H1 (cell line): Measurements from ENCODE around the gene SIK3. TPM values are rescaled to one million over a fixed set of nuclear protein-coding genes. Genes with fewer than 3 reads are reported as not detected.

ENCODE experiments used
- CTCF ChIA-PET: fragments of 300-600 bp; sonication (Branson Sonifier 250); formaldehyde crosslinking; loops from one replicate; lab custom pipeline; 2021; ENCODE audit not compliant: partially characterized antibody; lab: Charles Lee
- POLR2A ChIA-PET: fragments of 300-600 bp; sonication (Branson Sonifier 250); formaldehyde crosslinking; loops from one replicate; lab custom pipeline; 2021; ENCODE audit warnings: inconsistent platforms; ENCODE audit not compliant: partially characterized antibody; lab: Charles Lee
- DNase-seq, 2 experiments: peaks; one replicate each; pipeline versions ENCODE4 v3.0.0 to v3.0.0-alpha.2; 2010 to 2022; ENCODE audit warnings: low spot score in 2 of 2, low read depth in 1 of 2, mixed read lengths in 1 of 2
- FAIRE-seq: peaks from 2 replicates; lab custom pipeline; 2011; peaks lifted over from hg19 to GRCh38; lab: Jason Lieb, UNC
- H2AFZ ChIP-seq: 2 replicates; pipeline ENCODE4 v1.8.1; 2012; ENCODE audit warnings: low read length, inconsistent platforms
- H2AK5ac ChIP-seq: 2 replicates; pipeline ENCODE4 v1.6.1; 2013; ENCODE audit warnings: low read depth, low read length
- H2BK120ac ChIP-seq: replicated peaks from 2 replicates; pipeline ENCODE3; 2013; ENCODE audit warnings: low read depth, low read length, inconsistent platforms
- H2BK12ac ChIP-seq: 2 replicates; pipeline ENCODE4 v1.6.1; 2013; ENCODE audit warnings: low read depth, low read length
- H2BK15ac ChIP-seq: 2 replicates; pipeline ENCODE4 v1.6.1; 2013; ENCODE audit warnings: low read length
- H2BK20ac ChIP-seq: 2 replicates; pipeline ENCODE4 v1.6.1; 2013; ENCODE audit warnings: low read length
- H2BK5ac ChIP-seq: 2 replicates; pipeline ENCODE4 v1.6.1; 2013; ENCODE audit warnings: low read depth, low read length
- H3K14ac ChIP-seq: 2 replicates; pipeline ENCODE4 v1.6.1; 2013; ENCODE audit warnings: inconsistent platforms; ENCODE audit not compliant: insufficient read length
- H3K18ac ChIP-seq: 2 replicates; pipeline ENCODE4 v1.6.1; 2013; ENCODE audit warnings: low read length; ENCODE audit errors: extremely low read depth
- H3K23ac ChIP-seq: 2 replicates; pipeline ENCODE4 v1.6.1; 2013; ENCODE audit warnings: inconsistent platforms; ENCODE audit not compliant: insufficient read length
- H3K23me2 ChIP-seq: 2 replicates; pipeline ENCODE4 v1.6.1; 2013; ENCODE audit warnings: low read depth, low read length
- H3K27ac ChIP-seq: 2 replicates; pipeline ENCODE4 v1.6.1; 2011; ENCODE audit warnings: low read depth, low read length, inconsistent platforms
- H3K27me3 ChIP-seq, 4 experiments: replicated peaks in 1 of 4; 1 replicate in 1 of 4; 2 replicates in 3 of 4; pipeline versions ENCODE4 v1.6.1 to v1.8.1; 2011 to 2013; ENCODE audit warnings: low read length in 3 of 4, mild to moderate bottlenecking in 3 of 4, inconsistent platforms in 2 of 4, mixed read lengths in 2 of 4, moderate library complexity in 1 of 4; ENCODE audit not compliant: control insufficient read depth in 3 of 4, insufficient read depth in 3 of 4; ENCODE audit errors: extremely low read depth in 1 of 4
- H3K36me3 ChIP-seq, 4 experiments: 2 replicates each; pipeline versions ENCODE4 v1.6.1 to v1.8.1; 2011 to 2013; ENCODE audit warnings: mild to moderate bottlenecking in 4 of 4, low read length in 3 of 4, moderate library complexity in 2 of 4, control low read depth in 1 of 4, inconsistent platforms in 1 of 4; ENCODE audit not compliant: insufficient read depth in 4 of 4, control insufficient read depth in 2 of 4
- H3K4ac ChIP-seq: replicated peaks from 2 replicates; pipeline ENCODE3; 2013; ENCODE audit warnings: low read length, low read depth, mixed read lengths, inconsistent platforms; ENCODE audit not compliant: insufficient read length
- H3K4me1 ChIP-seq, 4 experiments: replicated peaks in 1 of 4; 1 replicate in 1 of 4; 2 replicates in 3 of 4; pipeline versions ENCODE4 v1.6.1 to v1.8.1; 2011 to 2013; ENCODE audit warnings: low read length in 3 of 4, inconsistent platforms in 2 of 4, mixed read lengths in 1 of 4; ENCODE audit not compliant: insufficient read depth in 4 of 4, control insufficient read depth in 3 of 4
- H3K4me2 ChIP-seq, 2 experiments: 2 replicates each; pipeline versions ENCODE4 v1.6.1 to v1.8.1; 2011 to 2013; ENCODE audit warnings: low read depth in 2 of 2, low read length in 2 of 2, control low read depth in 1 of 2, inconsistent platforms in 1 of 2, mild to moderate bottlenecking in 1 of 2; ENCODE audit not compliant: insufficient read depth in 1 of 2
- H3K4me3 ChIP-seq, 4 experiments: fragments of 200-600, 300-600 bp in 1 of 4; sonication (generic), shearing (Covaris generic), sonication (Bioruptor Twin) in 1 of 4; 2 replicates each; pipeline versions ENCODE4 v1.5.1 to v1.8.1; 2011 to 2016; ENCODE audit warnings: low read length in 4 of 4, low read depth in 3 of 4, control low read depth in 2 of 4, inconsistent platforms in 2 of 4, mild to moderate bottlenecking in 2 of 4, mixed read lengths in 1 of 4, moderate library complexity in 1 of 4; ENCODE audit not compliant: insufficient read depth in 2 of 4; ENCODE audit errors: extremely low read depth in 1 of 4
- H3K56ac ChIP-seq: replicated peaks from 2 replicates; pipeline ENCODE3; 2013; ENCODE audit warnings: low read depth, mild to moderate bottlenecking, mixed read lengths, low read length, inconsistent platforms; ENCODE audit not compliant: insufficient read length
- H3K79me1 ChIP-seq: 2 replicates; pipeline ENCODE4 v1.6.1; 2013; ENCODE audit warnings: low read depth, low read length, control low read depth
- H3K79me2 ChIP-seq, 2 experiments: 2 replicates each; pipeline versions ENCODE4 v1.6.1 to v1.8.1; 2012 to 2013; ENCODE audit warnings: low read length in 2 of 2, mild to moderate bottlenecking in 2 of 2, inconsistent platforms in 1 of 2; ENCODE audit not compliant: insufficient read depth in 2 of 2, control insufficient read depth in 1 of 2
- H3K9ac ChIP-seq, 4 experiments: replicated peaks in 1 of 4; 1 replicate in 1 of 4; 2 replicates in 3 of 4; pipeline versions ENCODE4 v1.6.1 to v1.8.1; 2011 to 2013; ENCODE audit warnings: low read depth in 3 of 4, low read length in 3 of 4, control low read depth in 2 of 4, mild to moderate bottlenecking in 2 of 4, moderate library complexity in 2 of 4, inconsistent platforms in 1 of 4; ENCODE audit errors: extremely low read depth in 1 of 4
- H3K9me3 ChIP-seq, 2 experiments: 2 replicates each; pipeline versions ENCODE4 v1.6.1 to v1.8.1; 2012 to 2013; ENCODE audit warnings: mild to moderate bottlenecking in 2 of 2, moderate library complexity in 2 of 2, control low read depth in 1 of 2, inconsistent platforms in 1 of 2, low read depth in 1 of 2, low read length in 1 of 2, mixed read lengths in 1 of 2; ENCODE audit not compliant: insufficient read depth in 2 of 2
- H4K20me1 ChIP-seq, 2 experiments: replicated peaks in 1 of 2; 2 replicates each; pipeline versions ENCODE3 to v1.8.1; 2011 to 2013; ENCODE audit warnings: inconsistent platforms in 2 of 2, low read length in 2 of 2, mild to moderate bottlenecking in 1 of 2; ENCODE audit not compliant: insufficient read depth in 2 of 2, control insufficient read depth in 1 of 2
- H4K5ac ChIP-seq: 2 replicates; pipeline ENCODE4 v1.6.1; 2013; ENCODE audit warnings: low read length, low read depth, mixed read lengths, inconsistent platforms; ENCODE audit not compliant: insufficient read length
- H4K8ac ChIP-seq: 2 replicates; pipeline ENCODE4 v1.8.0; 2013; ENCODE audit warnings: mild to moderate bottlenecking, moderate library complexity, low read length, inconsistent platforms; ENCODE audit not compliant: insufficient read depth; ENCODE audit errors: extremely low read depth
- H4K91ac ChIP-seq: replicated peaks from 2 replicates; pipeline ENCODE3; 2013; ENCODE audit warnings: low read length, mixed read lengths, inconsistent platforms; ENCODE audit not compliant: insufficient read length
- BCL11A ChIP-seq, 2 experiments: IDR thresholded peaks; one replicate each; pipeline ENCODE4 v1.6.1; 2011; ENCODE audit warnings: low read depth in 2 of 2, low read length in 2 of 2, mild to moderate bottlenecking in 2 of 2
- CHD2 ChIP-seq: IDR thresholded peaks from 2 replicates; pipeline ENCODE4 v1.6.1; 2012; ENCODE audit warnings: low read length, improper control_type of control experiment
- JUND ChIP-seq: IDR thresholded peaks from 2 replicates; pipeline ENCODE4 v1.6.1; 2011; ENCODE audit warnings: mild to moderate bottlenecking, improper control_type of control experiment, low read length
- RAD21 ChIP-seq, 2 experiments: IDR thresholded peaks in 1 of 2; conservative IDR thresholded peaks in 1 of 2; 2 replicates each; pipeline ENCODE4 v1.6.1; 2011; ENCODE audit warnings: low read depth in 2 of 2, low read length in 2 of 2, improper control_type of control experiment in 1 of 2, inconsistent platforms in 1 of 2, mild to moderate bottlenecking in 1 of 2, moderate library complexity in 1 of 2
- RBBP5 ChIP-seq: IDR thresholded peaks from 2 replicates; pipeline ENCODE4 v1.7.1; 2012; ENCODE audit warnings: low read depth, mild to moderate bottlenecking, inconsistent platforms, low read length, moderate library complexity, borderline replicate concordance
- RNF2 ChIP-seq: fragments of 200-900, 300-1000 bp; sonication (generic); IDR thresholded peaks from 2 replicates; pipeline ENCODE4 v1.7.1; 2016; ENCODE audit warnings: borderline replicate concordance, low read depth, mild to moderate bottlenecking, antibody characterized with exemption, low read length; ENCODE audit not compliant: poor library complexity, severe bottlenecking; ENCODE audit errors: missing control alignments
- TAF1 ChIP-seq: IDR thresholded peaks from 2 replicates; pipeline ENCODE4 v1.6.1; 2011; ENCODE audit warnings: mild to moderate bottlenecking, low read depth, low read length
- YY1 ChIP-seq: IDR thresholded peaks from 2 replicates; pipeline ENCODE4 v1.6.1; 2011; ENCODE audit warnings: low read depth, mild to moderate bottlenecking, low read length
- WGBS, 2 experiments: shearing (Covaris generic) in 1 of 2; methylation state at CpG; one replicate each; pipeline versions ENCODE4 v1.1.6 to v1.1.7; 2013 to 2015; ENCODE audit warnings: low lambda C conversion rate in 2 of 2, mixed read lengths in 2 of 2, inconsistent platforms in 1 of 2, low coverage in 1 of 2, missing lambda C conversion rate in 1 of 2; ENCODE audit not compliant: insufficient replicate concordance in 2 of 2, insufficient coverage in 1 of 2, insufficient read length in 1 of 2; ENCODE audit errors: extremely low coverage in 1 of 2, missing lambda C conversion rate in 1 of 2; 5-methylcytosine and 5-hydroxymethylcytosine counted together
- polyA plus RNA-seq, 7 experiments: library from polyadenylated mRNA; depleted of rRNA in 3 of 7; stranded (reverse) in 5 of 7; unstranded in 2 of 7; fragments of >200 nt in 5 of 7; fragments of 200-250 nt in 2 of 7; gene quantifications; 1 replicate in 5 of 7; 2 replicates in 1 of 7; 4 replicates in 1 of 7; pipeline versions ENCODE4 v1.2.1 to v1.2.3, GENCODE V29; 2011 to 2013; ENCODE audit warnings: missing spikeins in 2 of 7, mixed read lengths in 2 of 7
- total RNA-seq: library from RNA; stranded (reverse); fragmentation: NEBNext Ultra II Directional; extraction: Animal tissue kit (Norgen Biotek cat#: 25700); gene quantifications from 2 replicates; pipeline ENCODE4 v1.2.1, GENCODE V29; 2021
- TF ChIP-seq, protein P1 (sequence below): IDR thresholded peaks from 2 replicates; pipeline ENCODE4 v1.6.1; 2012; ENCODE audit warnings: low read length, inconsistent platforms

Gene SIK3
- total and polyA plus RNA-seq, 2 of the 8 experiments (the other 6 are each of a cell fraction or from before 2014, with no cell fraction given) = 19.9 to 32.1 TPM

DNA sequence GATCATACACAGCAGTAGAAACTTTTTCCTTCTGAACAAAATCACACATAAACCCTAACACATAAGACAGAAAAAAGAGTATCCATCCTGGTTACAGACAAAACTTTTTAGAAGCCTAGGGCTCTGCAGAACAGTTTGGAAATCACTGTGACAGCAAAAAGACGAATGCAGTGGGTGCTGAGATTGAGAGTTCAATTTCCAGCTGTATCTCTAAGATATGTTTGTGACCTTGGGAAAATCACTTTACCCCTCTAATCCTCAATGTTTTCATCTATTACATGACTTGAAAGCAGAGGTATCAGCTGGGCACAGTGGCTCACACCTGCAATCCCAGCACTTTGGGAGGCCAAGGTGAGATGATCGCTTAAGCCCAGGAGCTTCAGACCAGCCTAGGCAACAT is 128.5 kb downstream of the SIK3 start:
- H3K36me3 ChIP-seq = no peaks in the 10 kb centered on the region
- H3K27ac ChIP-seq = no peak overlapping the region
- TF ChIP-seq TAF1 = no peak
- no peak for TF ChIP-seq CHD2
- TF ChIP-seq RBBP5 = no peak
- TF ChIP-seq RNF2 = no peak
- TF ChIP-seq RAD21 (IDR thresholded peaks at IDR 0.05 in 1 of 2, conservative IDR thresholded peaks at IDR 0.05 in 1 of 2; ENCODE audit: low read depth in 2 of 2, low read length in 2 of 2) = no peak
- TF ChIP-seq JUND = no peak
- no peak for TF ChIP-seq YY1
- TF ChIP-seq BCL11A (IDR thresholded peaks at IDR 0.05; ENCODE audit: low read depth in 2 of 2, low read length in 2 of 2) = no peak
- TF ChIP-seq, protein P1, sequence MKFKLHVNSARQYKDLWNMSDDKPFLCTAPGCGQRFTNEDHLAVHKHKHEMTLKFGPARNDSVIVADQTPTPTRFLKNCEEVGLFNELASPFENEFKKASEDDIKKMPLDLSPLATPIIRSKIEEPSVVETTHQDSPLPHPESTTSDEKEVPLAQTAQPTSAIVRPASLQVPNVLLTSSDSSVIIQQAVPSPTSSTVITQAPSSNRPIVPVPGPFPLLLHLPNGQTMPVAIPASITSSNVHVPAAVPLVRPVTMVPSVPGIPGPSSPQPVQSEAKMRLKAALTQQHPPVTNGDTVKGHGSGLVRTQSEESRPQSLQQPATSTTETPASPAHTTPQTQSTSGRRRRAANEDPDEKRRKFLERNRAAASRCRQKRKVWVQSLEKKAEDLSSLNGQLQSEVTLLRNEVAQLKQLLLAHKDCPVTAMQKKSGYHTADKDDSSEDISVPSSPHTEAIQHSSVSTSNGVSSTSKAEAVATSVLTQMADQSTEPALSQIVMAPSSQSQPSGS = no peak

More for the DNA sequence above, 128.5 kb downstream of the SIK3 start:
- no peak overlapping the region for H3K23ac ChIP-seq
- no peak overlapping the region for H4K91ac ChIP-seq
- H2AFZ ChIP-seq = no peak overlapping the region
- no peak overlapping the region for H3K4me2 ChIP-seq
- peaks cover 0 to 59% of the 10 kb centered on the region in 2 experiments; a peak in 2 of 4 replicates for H3K79me2 ChIP-seq
- H3K4me3 ChIP-seq = no peak overlapping the region
- no peak overlapping the region for H4K8ac ChIP-seq
- peaks cover 0 to 7% (median 3%) of the 10 kb centered on the region in 4 experiments; a peak in 4 of 7 replicates for H3K4me1 ChIP-seq
- no peak overlapping the region for H2BK20ac ChIP-seq
- H3K14ac ChIP-seq = no peak overlapping the region
- H2BK12ac ChIP-seq = no peak overlapping the region
- WGBS, 2 experiments = 84% methylated on average over 2 of the region's 2 CpGs; no CpG with 5 or more reads in 1 of the 2 experiments
- H4K5ac ChIP-seq = no peak overlapping the region
- no peaks in the 10 kb centered on the region for H3K79me1 ChIP-seq
- no peak overlapping the region for H3K56ac ChIP-seq
- no peak overlapping the region for H2BK15ac ChIP-seq
- no peak overlapping the region for H2BK120ac ChIP-seq
- CTCF ChIA-PET = interaction anchor here (0.6 to 1.0 kb wide), 3 partner anchors 27 to 257 kb away, joined by 3 read pairs; no protein-coding TSS in a partner anchor
- H3K27me3 ChIP-seq = no peaks in the 10 kb centered on the region
- H2AK5ac ChIP-seq = no peak overlapping the region
- H2BK5ac ChIP-seq = no peak overlapping the region
- FAIRE-seq (no peak), DNase-seq (no peak)
- POLR2A ChIA-PET = no interaction called here
- no peak overlapping the region for H3K9ac ChIP-seq
- H3K23me2 ChIP-seq = no peaks in the 10 kb centered on the region; the same call in 1 of the 2 replicates
- peaks cover 2% of the 10 kb centered on the region in 2 experiments for H4K20me1 ChIP-seq
- no peak overlapping the region for H3K4ac ChIP-seq
- no peak overlapping the region for H3K18ac ChIP-seq
- H3K9me3 ChIP-seq = no peaks in the 10 kb centered on the region
